Measurements from ENCODE around the gene DCBLD2.

The DCBLD2 gene

DNA sequence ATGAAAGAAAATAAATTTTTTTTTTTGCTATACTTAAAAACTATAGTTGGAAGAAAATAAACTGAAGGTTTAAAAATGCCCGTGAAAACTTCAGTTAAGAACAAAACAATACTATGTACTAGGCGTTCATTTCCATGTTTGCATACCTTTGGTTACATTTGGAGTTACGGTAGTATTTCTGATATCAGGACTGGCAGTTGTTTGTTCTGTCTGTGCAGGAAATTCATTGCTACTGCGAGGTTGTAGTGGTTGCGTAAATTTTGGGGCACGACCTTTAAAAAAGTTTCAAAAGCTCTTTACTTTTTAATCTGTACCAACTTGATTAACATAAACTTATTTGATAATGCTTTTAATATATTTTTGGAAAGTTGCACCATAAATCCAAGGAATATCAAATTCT lies 90.4 kb downstream of the DCBLD2 start:
- TF ChIP-seq, protein P1, sequence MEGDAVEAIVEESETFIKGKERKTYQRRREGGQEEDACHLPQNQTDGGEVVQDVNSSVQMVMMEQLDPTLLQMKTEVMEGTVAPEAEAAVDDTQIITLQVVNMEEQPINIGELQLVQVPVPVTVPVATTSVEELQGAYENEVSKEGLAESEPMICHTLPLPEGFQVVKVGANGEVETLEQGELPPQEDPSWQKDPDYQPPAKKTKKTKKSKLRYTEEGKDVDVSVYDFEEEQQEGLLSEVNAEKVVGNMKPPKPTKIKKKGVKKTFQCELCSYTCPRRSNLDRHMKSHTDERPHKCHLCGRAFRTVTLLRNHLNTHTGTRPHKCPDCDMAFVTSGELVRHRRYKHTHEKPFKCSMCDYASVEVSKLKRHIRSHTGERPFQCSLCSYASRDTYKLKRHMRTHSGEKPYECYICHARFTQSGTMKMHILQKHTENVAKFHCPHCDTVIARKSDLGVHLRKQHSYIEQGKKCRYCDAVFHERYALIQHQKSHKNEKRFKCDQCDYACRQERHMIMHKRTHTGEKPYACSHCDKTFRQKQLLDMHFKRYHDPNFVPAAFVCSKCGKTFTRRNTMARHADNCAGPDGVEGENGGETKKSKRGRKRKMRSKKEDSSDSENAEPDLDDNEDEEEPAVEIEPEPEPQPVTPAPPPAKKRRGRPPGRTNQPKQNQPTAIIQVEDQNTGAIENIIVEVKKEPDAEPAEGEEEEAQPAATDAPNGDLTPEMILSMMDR (IDR thresholded peaks at IDR 0.05; ENCODE audit: insufficient read depth, low read length, poor library complexity, severe bottlenecking), result no peak
- Histone ChIP-seq H3K4me3 (replicated peaks; ENCODE audit: low read depth, low read length) (no peak overlapping the region), H3K36me3 (ENCODE audit: control insufficient read depth, insufficient read depth, low read length) (no peaks in the 10 kb centered on the region; the same call in 1 of the 2 replicates), H3K27me3 (replicated peaks; ENCODE audit: control insufficient read depth, insufficient read depth, low read length) (no peaks in the 10 kb centered on the region)
- no peak for DNase-seq (ENCODE audit: extremely low read depth, insufficient read length)

DNA sequence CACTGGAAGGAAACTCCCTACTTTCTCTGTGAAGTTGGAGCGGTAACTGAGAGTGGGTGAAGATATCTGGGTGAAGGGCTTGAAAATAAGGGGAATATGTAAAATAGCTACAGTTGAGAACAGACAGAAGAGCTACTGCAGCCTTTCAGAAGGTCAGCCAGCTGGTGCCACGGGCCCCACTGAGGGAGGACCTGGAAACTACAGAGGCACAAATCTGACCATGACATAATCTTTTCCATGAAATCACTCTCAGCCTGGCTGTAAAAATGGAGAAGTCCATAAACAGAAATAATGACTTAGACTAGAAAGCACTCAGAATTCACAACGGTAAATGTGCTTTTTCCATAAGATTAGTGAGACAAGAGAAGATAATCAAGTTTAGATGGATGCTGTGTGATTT lies 91.9 kb downstream of the DCBLD2 start:
- Histone ChIP-seq H3K27me3 (replicated peaks; ENCODE audit: control insufficient read depth, insufficient read depth, low read length) (no peaks in the 10 kb centered on the region), H3K36me3 (ENCODE audit: control insufficient read depth, insufficient read depth, low read length) (no peaks in the 10 kb centered on the region; the same call in 1 of the 2 replicates), H3K4me3 (replicated peaks; ENCODE audit: low read depth, low read length) (no peak overlapping the region)
- TF ChIP-seq, protein P1 (IDR thresholded peaks at IDR 0.05; ENCODE audit: insufficient read depth, low read length, poor library complexity, severe bottlenecking), result no peak
- no peak for DNase-seq (ENCODE audit: extremely low read depth, insufficient read length)

DNA sequence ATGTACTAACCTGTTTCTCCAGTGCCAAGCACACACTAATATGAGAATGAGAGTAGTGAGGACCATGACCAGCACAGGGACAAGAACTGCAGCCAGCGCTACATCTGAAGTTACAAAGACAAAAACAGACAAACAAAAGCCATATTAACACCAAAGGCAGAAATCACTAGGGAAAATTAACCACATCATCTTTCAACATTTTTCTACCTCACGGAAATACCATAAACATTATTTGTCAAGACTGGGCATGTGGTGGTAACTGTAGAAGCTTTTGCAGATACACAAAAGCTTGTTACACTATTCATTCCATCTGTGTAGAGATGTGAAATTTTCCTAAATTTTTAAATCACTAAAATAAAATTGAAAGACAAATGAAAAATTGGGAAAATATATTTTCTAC lies 93.4 kb downstream of the DCBLD2 start:
- TF ChIP-seq, protein P1 (IDR thresholded peaks at IDR 0.05; ENCODE audit: insufficient read depth, low read length, poor library complexity, severe bottlenecking), result no peak
- Histone ChIP-seq H3K4me3 (replicated peaks; ENCODE audit: low read depth, low read length) (no peak overlapping the region), H3K36me3 (ENCODE audit: control insufficient read depth, insufficient read depth, low read length) (no peaks in the 10 kb centered on the region; the same call in 1 of the 2 replicates), H3K27me3 (replicated peaks; ENCODE audit: control insufficient read depth, insufficient read depth, low read length) (no peaks in the 10 kb centered on the region)
- DNase-seq (ENCODE audit: extremely low read depth, insufficient read length), result no peak

DNA sequence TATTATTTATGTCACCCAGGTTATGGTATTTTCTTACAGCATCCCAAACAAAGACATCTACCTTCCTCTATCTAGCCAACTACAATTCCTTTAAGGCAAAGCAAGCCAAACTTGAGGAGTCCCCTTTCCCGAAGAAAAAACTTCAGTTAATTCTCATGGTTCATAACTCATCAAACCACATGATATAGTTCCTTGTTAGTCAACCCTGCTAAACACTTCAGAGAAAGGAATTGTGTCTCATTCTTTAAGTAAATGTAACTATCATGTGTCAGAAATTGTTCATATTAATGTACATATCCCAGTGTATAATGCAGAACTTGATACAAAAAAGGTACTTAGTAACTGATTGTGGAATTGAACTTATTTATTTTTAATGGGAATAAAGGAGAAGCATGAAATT lies 93.9 kb downstream of the DCBLD2 start:
- no peak overlapping the region for H3K4me3 ChIP-seq (replicated peaks; ENCODE audit: low read depth, low read length)
- TF ChIP-seq, protein P1 (IDR thresholded peaks at IDR 0.05; ENCODE audit: insufficient read depth, low read length, poor library complexity, severe bottlenecking), result no peak
- no peak for DNase-seq (ENCODE audit: extremely low read depth, insufficient read length)
- H3K36me3 ChIP-seq (ENCODE audit: control insufficient read depth, insufficient read depth, low read length), result no peaks in the 10 kb centered on the region; the same call in 1 of the 2 replicates
- H3K27me3 ChIP-seq (replicated peaks; ENCODE audit: control insufficient read depth, insufficient read depth, low read length), result no peaks in the 10 kb centered on the region

DNA sequence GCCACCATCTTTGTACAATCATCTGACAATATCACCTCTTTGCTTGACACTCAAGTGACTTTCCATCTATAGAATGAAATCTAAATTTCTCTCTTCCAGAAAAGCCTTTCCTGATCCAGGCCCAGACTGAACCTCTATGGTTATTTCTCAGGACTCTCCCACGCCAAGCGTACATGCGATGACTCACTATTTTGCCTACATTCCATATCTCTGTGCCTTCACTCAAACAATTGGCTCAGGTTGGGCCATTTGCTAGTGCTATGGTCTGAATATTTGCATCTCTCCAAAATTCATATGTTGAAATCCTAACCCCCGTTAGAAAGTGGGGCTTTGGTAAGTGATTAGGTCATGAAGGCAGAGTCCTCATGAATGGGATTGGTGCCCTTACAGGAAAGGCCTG lies 94.5 kb downstream of the DCBLD2 start:
- no peaks in the 10 kb centered on the region; the same call in 1 of the 2 replicates for H3K36me3 ChIP-seq (ENCODE audit: control insufficient read depth, insufficient read depth, low read length)
- no peak for DNase-seq (ENCODE audit: extremely low read depth, insufficient read length)

More for the DNA sequence above, 94.5 kb downstream of the DCBLD2 start:
- no peak overlapping the region for H3K4me3 ChIP-seq (replicated peaks; ENCODE audit: low read depth, low read length)
- H3K27me3 ChIP-seq (replicated peaks; ENCODE audit: control insufficient read depth, insufficient read depth, low read length), result no peaks in the 10 kb centered on the region
- TF ChIP-seq, protein P1 (IDR thresholded peaks at IDR 0.05; ENCODE audit: insufficient read depth, low read length, poor library complexity, severe bottlenecking), result no peak
